Measurements from ENCODE around the gene NAV2.

The NAV2 gene

GRCh38 chr11:19730373-19730772 lies 17.7 kb downstream of the NAV2 start:
- in situ Hi-C loops (cut with MboI; ENCODE audit: low sequenced_read_pairs, unreplicated experiment) = loop anchor here (25.0 kb wide), 1 partner anchor 668 kb away; the partner anchor contains the start of gene MRGPRX2

DNA sequence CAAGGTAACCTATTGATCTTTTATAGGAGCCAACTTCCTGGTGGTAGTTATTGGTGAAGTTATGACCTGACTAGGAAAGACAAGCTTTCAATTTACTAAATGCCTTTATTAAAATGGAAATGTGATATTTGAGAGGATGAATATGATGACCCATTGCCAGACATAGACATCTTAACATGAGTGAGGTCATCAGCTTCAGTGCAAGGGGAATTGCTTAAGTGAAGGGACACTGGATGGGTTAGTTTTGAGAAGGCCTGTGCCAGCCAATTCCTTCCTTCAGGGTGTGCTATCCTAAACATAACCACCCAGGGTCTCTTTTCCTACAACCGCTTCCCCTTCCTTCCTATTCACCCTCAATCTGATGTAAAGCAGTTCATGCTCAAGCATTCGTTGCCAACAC lies 21.5 kb downstream of the NAV2 start:
- in situ Hi-C loops (cut with MboI; ENCODE audit: low sequenced_read_pairs, unreplicated experiment) = loop anchor here (25.0 kb wide), 1 partner anchor 672 kb away; the partner anchor contains the start of gene MRGPRX2
- TF ChIP-seq CTCF (IDR thresholded peaks at IDR 0.05; ENCODE audit: borderline replicate concordance, control extremely low read depth, extremely low read depth, insufficient read depth, missing control alignments) = no peak
- DNase-seq (ENCODE audit: low spot score) = no peak

More at GRCh38 chr11:19730373-19730772, 17.7 kb downstream of the NAV2 start:
- DNase-seq (ENCODE audit: low spot score) = no peak
- no peak for TF ChIP-seq CTCF (IDR thresholded peaks at IDR 0.05; ENCODE audit: borderline replicate concordance, control extremely low read depth, extremely low read depth, insufficient read depth, missing control alignments)

DNA sequence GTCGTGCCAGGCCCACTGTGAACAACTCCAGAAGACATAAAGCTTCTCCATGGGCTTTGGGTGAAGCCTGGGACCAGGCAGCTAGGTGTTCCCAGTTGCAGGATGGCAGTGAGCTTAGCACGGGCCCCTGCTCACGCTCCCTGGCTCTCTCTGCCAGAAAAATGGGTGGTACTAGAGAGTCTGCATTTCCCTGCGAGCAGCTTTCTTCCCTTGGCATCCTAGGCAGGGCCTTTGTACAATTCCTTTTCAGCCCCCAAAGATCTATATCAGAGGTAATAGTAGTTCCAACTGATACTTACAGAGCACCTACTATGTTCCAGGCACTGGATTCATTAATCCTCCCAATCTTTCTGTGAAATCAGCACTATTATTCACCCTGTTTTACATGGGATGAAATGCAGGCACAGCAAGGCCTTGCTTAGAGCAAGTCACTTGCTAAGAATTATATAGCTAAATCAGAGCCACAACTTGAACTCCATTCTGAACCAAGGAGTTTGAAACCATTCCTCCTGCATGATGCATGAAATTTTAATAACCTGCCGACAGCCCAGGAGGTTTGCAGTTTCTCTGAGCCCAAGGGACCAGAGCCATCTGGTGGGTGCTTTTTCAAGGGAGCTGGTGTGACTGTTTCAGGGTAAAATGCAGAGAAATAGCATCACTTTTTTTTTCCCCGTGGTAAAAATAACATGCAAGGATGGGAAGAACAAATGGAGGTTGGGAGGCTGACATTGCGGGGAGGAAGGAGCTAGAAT lies 22.7 kb downstream of the NAV2 start:
- no peak for TF ChIP-seq CTCF (IDR thresholded peaks at IDR 0.05; ENCODE audit: borderline replicate concordance, control extremely low read depth, extremely low read depth, insufficient read depth, missing control alignments)
- DNase-seq (ENCODE audit: low spot score) = no peak
- in situ Hi-C loops (cut with MboI; ENCODE audit: low sequenced_read_pairs, unreplicated experiment) = loop anchor here (5.0 to 25.0 kb wide), 2 partner anchors 168 to 673 kb away; partner anchors contain the start of gene MRGPRX2

DNA sequence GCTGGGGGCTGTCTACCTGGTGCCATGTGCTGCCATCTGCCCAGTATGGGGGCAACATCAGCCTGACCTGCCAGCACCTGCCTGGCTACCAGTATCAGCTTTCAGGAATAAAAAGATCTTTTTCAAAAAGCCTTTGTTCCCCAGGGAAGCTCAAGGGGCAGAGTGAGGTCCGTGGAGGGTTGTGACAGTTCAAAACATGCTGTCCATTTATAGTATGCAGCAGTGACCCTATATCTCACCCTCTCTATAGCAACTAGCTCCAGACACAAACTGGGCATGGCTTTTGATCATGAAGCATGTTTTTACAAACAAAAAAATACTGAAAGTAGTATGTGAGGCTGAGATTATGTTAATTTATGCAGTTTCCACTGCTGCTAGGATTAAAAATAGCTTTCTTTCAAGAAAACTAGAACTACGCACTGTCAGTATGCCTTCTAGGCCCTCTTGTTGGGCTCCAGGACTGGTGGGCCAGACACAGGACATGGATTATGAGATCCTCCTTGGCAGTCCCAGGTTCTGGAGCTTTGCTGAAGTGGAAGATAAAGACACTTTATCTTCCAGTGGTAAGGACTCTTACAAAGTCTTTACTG lies 23.4 kb downstream of the NAV2 start:
- DNase-seq (ENCODE audit: low spot score) = no peak
- in situ Hi-C loops (cut with MboI; ENCODE audit: low sequenced_read_pairs, unreplicated experiment) = loop anchor here (5.0 to 25.0 kb wide), 2 partner anchors 169 to 674 kb away; partner anchors contain the start of gene MRGPRX2
- TF ChIP-seq CTCF (IDR thresholded peaks at IDR 0.05; ENCODE audit: borderline replicate concordance, control extremely low read depth, extremely low read depth, insufficient read depth, missing control alignments) = no peak

GRCh38 chr11:19736831-19737230 lies 24.2 kb downstream of the NAV2 start:
- no peak for TF ChIP-seq CTCF (IDR thresholded peaks at IDR 0.05; ENCODE audit: borderline replicate concordance, control extremely low read depth, extremely low read depth, insufficient read depth, missing control alignments)
- DNase-seq (ENCODE audit: low spot score) = no peak
- in situ Hi-C loops (cut with MboI; ENCODE audit: low sequenced_read_pairs, unreplicated experiment) = loop anchor here (5.0 to 25.0 kb wide), 2 partner anchors 170 to 675 kb away; partner anchors contain the start of gene MRGPRX2

DNA sequence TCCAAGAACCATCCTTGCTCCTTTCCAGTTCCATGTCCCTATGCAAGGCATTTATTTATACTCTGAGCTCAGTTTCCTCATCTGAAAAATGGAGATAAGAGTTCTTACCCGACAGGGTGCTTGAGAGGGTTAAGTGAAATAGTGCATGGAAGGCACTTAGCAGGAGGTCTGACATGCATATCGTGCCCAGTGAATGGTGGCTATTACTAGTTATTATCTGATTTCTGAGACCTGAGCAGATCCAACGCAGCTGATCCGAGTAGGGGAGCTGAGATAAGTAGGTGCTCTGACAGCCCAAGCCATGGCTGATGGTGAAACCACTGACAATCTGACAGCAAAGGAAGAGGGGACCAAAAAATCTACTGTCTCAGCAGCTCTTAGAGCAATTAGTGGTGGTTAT lies 24.9 kb downstream of the NAV2 start:
- DNase-seq (ENCODE audit: low spot score) = no peak

More for the DNA sequence above, 24.9 kb downstream of the NAV2 start:
- no peak for TF ChIP-seq CTCF (IDR thresholded peaks at IDR 0.05; ENCODE audit: borderline replicate concordance, control extremely low read depth, extremely low read depth, insufficient read depth, missing control alignments)
- in situ Hi-C loops (cut with MboI; ENCODE audit: low sequenced_read_pairs, unreplicated experiment) = loop anchor here (5.0 to 25.0 kb wide), 2 partner anchors 170 to 675 kb away; partner anchors contain the start of gene MRGPRX2
